ENCODE results near the gene CHSY3. TPM values are rescaled to one million over a fixed set of nuclear protein-coding genes. Genes with fewer than 3 reads are reported as not detected.

The CHSY3 gene
- total RNA-seq, 2 donors from 2014 or later, result 1.2 to 2.0 TPM

DNA sequence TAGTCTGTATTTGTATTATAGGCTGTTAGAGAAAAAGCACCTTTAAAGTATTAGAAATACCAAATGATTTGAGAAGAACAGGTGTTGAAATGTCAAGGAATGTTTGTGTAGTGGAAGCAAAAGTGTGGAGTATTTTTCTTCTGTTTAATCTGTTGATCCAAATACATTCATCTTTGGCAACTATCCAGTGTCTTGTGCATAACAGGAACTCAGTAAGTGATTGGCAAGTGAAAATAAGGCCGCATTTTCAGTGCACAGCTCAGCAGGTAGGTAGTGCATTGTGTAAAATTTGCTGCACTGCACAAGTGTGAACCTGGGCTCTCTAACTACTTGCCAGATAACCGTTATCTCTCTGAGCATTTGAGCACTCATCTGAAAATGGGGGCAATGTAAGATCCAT lies 61.8 kb downstream of the CHSY3 start:
- DNase-seq, result no peak
- H3K36me3 Mint-ChIP-seq (ENCODE audit: low read depth), result no peaks in the 10 kb centered on the region
- Histone ChIP-seq H3K4me3 (ENCODE audit: low read length) (no peak overlapping the region), H3K27me3 (ENCODE audit: control insufficient read depth, insufficient read depth, low read length, poor library complexity, severe bottlenecking) (no peaks in the 10 kb centered on the region), H3K36me3 (ENCODE audit: control insufficient read depth, insufficient read depth, low read length) (no peaks in the 10 kb centered on the region), H3K4me1 (ENCODE audit: control insufficient read depth, insufficient read depth, low read length) (no peaks in the 10 kb centered on the region), H3K9me3 (ENCODE audit: control insufficient read depth, low read length) (no peaks in the 10 kb centered on the region), H3K27ac (ENCODE audit: low read depth, low read length) (no peak overlapping the region), H3K9ac (ENCODE audit: extremely low read depth, low read length, poor library complexity, severe bottlenecking) (no peak overlapping the region)
- no peak overlapping the region for H3K4me3 Mint-ChIP-seq
- H3K27ac Mint-ChIP-seq, result no peak overlapping the region
- TF ChIP-seq, protein P1, sequence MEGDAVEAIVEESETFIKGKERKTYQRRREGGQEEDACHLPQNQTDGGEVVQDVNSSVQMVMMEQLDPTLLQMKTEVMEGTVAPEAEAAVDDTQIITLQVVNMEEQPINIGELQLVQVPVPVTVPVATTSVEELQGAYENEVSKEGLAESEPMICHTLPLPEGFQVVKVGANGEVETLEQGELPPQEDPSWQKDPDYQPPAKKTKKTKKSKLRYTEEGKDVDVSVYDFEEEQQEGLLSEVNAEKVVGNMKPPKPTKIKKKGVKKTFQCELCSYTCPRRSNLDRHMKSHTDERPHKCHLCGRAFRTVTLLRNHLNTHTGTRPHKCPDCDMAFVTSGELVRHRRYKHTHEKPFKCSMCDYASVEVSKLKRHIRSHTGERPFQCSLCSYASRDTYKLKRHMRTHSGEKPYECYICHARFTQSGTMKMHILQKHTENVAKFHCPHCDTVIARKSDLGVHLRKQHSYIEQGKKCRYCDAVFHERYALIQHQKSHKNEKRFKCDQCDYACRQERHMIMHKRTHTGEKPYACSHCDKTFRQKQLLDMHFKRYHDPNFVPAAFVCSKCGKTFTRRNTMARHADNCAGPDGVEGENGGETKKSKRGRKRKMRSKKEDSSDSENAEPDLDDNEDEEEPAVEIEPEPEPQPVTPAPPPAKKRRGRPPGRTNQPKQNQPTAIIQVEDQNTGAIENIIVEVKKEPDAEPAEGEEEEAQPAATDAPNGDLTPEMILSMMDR (conservative IDR thresholded peaks at IDR 0.05), result no peak
- no peaks in the 10 kb centered on the region for H3K27me3 Mint-ChIP-seq (ENCODE audit: insufficient read depth)
- H3K9me3 Mint-ChIP-seq, result no peaks in the 10 kb centered on the region
- H3K4me1 Mint-ChIP-seq, result peaks cover 4% of the 10 kb centered on the region
- 90 to 100% methylated on average over 1 to 2 of the region's 2 CpGs for WGBS, 2 experiments (ENCODE audit: insufficient coverage in 1 of 2, insufficient read length in 1 of 2)

DNA sequence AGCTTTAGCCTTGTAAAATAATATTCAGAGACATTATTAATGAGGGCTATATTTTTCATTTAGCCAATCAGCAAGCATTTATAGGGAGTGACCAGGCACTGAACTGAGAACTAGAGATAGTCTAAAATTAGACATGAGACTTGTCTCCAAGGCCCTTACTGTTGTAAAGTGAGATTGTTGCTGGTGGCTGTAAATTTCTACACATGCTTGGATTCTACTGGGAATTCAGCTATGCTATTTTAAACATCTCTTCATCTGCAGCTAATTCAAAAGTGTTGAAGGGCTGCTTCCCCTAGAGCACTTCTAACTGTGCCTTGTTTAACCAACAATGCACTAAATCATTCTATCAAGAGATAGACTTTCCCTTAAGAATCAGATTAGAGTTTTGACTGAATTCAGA lies 67.4 kb downstream of the CHSY3 start:
- no peaks in the 10 kb centered on the region for H3K9me3 Mint-ChIP-seq
- no peak overlapping the region for H3K9ac ChIP-seq (ENCODE audit: extremely low read depth, low read length, poor library complexity, severe bottlenecking)
- H3K4me3 ChIP-seq (ENCODE audit: low read length), result no peak overlapping the region
- H3K36me3 Mint-ChIP-seq (ENCODE audit: low read depth), result no peaks in the 10 kb centered on the region
- no peak overlapping the region for H3K4me3 Mint-ChIP-seq
- no peak overlapping the region for H3K27ac ChIP-seq (ENCODE audit: low read depth, low read length)
- H3K9me3 ChIP-seq (ENCODE audit: control insufficient read depth, low read length), result no peaks in the 10 kb centered on the region
- TF ChIP-seq, protein P1 (conservative IDR thresholded peaks at IDR 0.05), result no peak
- H3K27ac Mint-ChIP-seq, result no peak overlapping the region
- H3K36me3 ChIP-seq (ENCODE audit: control insufficient read depth, insufficient read depth, low read length), result no peaks in the 10 kb centered on the region
- no peaks in the 10 kb centered on the region for H3K27me3 ChIP-seq (ENCODE audit: control insufficient read depth, insufficient read depth, low read length, poor library complexity, severe bottlenecking)
- H3K4me1 Mint-ChIP-seq, result peaks cover 4% of the 10 kb centered on the region
- no peaks in the 10 kb centered on the region for H3K4me1 ChIP-seq (ENCODE audit: control insufficient read depth, insufficient read depth, low read length)
- no peak for DNase-seq
- no peaks in the 10 kb centered on the region for H3K27me3 Mint-ChIP-seq (ENCODE audit: insufficient read depth)

DNA sequence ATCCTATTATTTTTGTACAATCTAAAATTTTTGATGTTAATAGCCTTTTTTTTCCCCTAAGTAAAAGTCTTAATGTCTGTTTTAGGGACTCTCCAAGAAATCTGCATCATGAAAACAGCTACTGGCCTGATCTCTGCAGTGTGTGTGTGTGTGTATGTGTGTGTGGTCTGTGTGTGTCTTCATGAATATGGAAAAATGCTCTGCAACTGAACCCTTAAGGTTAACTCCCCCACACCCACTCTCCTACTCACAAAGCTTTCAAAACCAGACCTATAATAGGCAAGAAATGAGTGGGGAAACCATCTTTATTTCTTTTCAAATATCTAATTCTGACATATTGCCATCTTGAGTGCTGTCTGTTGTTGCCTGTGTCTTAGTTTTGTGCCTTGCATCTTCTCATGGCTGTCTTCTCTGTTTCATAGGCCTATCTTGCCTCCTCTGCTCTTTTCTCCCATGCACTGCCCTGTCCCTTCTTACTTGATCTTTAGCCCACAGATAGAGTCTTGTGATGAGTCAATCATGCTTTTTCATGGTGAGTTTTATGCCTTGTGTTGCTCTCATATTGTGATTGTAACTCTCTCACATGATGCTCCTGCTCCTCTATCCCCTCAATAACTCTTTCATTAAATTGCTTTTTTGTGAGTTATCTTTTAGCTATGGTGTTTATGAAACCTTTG lies 68.3 kb downstream of the CHSY3 start:
- Mint-ChIP-seq H3K27me3 (ENCODE audit: insufficient read depth) (no peaks in the 10 kb centered on the region), H3K9me3 (no peaks in the 10 kb centered on the region), H3K4me1 (peaks cover 4% of the 10 kb centered on the region), H3K4me3 (no peak overlapping the region), H3K36me3 (ENCODE audit: low read depth) (no peaks in the 10 kb centered on the region), H3K27ac (no peak overlapping the region)
- Histone ChIP-seq H3K9me3 (ENCODE audit: control insufficient read depth, low read length) (no peaks in the 10 kb centered on the region), H3K36me3 (ENCODE audit: control insufficient read depth, insufficient read depth, low read length) (no peaks in the 10 kb centered on the region), H3K4me1 (ENCODE audit: control insufficient read depth, insufficient read depth, low read length) (no peaks in the 10 kb centered on the region), H3K27me3 (ENCODE audit: control insufficient read depth, insufficient read depth, low read length, poor library complexity, severe bottlenecking) (no peaks in the 10 kb centered on the region), H3K4me3 (ENCODE audit: low read length) (no peak overlapping the region), H3K9ac (ENCODE audit: extremely low read depth, low read length, poor library complexity, severe bottlenecking) (no peak overlapping the region), H3K27ac (ENCODE audit: low read depth, low read length) (no peak overlapping the region)
- TF ChIP-seq, protein P1 (conservative IDR thresholded peaks at IDR 0.05), result no peak
- no peak for DNase-seq

All from endodermal cell (in vitro differentiated cells).